ENCODE data around the gene HAT1. TPM values are rescaled to one million over a fixed set of nuclear protein-coding genes. Genes with fewer than 3 reads are reported as not detected.

HAT1 gene, protein sequence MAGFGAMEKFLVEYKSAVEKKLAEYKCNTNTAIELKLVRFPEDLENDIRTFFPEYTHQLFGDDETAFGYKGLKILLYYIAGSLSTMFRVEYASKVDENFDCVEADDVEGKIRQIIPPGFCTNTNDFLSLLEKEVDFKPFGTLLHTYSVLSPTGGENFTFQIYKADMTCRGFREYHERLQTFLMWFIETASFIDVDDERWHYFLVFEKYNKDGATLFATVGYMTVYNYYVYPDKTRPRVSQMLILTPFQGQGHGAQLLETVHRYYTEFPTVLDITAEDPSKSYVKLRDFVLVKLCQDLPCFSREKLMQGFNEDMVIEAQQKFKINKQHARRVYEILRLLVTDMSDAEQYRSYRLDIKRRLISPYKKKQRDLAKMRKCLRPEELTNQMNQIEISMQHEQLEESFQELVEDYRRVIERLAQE
- 25.8 and 30.0 TPM in 2 replicates for total RNA-seq

DNA sequence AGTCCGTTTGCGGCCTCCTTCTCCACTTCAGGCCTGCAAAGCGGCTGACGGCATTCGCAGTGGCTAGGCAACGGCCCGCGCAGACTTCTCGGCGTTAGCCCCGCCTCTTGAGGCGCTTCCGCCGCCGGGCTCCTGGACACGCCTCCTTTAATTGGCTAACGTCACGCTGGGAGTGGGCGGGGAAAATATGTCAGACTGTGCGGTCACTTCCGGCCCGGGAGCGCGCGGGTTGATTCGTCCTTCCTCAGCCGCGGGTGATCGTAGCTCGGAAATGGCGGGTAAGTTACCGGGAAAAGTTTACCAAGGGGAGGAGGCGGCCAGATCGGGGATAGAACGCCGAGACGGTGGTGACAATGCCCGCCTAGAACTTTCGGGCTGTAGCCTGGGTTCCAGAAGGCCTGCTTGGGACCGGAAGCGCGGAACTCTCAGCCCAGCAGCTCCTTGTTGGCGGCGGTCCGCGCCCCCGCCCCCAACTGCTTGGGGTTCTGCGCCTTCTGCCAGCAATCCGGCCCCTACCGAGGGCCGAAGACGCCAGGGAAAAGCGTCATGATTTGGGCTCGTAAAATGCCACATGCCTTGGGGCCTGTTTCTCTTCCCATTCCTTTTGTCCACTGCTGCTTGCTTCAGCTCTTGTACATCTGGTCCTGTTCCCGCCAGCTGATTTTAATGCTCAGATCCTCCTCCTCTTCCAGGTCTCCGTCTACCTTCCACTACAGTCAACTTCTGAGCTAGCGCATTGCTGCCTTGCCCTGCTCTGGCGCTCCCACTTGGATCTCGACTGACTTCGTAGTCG is at the start of gene HAT1:
Gene HAT1 (plus strand): TSS at position 232 of the 793 bp plus-strand sequence. CDS start 40 bp downstream, at position 272.
- Histone ChIP-seq H3K4me3 (ENCODE audit: low read depth, low read length) (peak within 1 kb of the TSS; percentile 72), H3K36me3 (ENCODE audit: control insufficient read depth, insufficient read depth, low read length) (peaks cover 3% of the 10 kb centered on the region), H3K27me3 (ENCODE audit: control insufficient read depth, insufficient read depth, low read length) (no peaks in the 10 kb centered on the region)
- FAIRE-seq (no peak), DNase-seq (ENCODE audit: low read depth) (peak; percentile 90)
- TF ChIP-seq, protein P1, sequence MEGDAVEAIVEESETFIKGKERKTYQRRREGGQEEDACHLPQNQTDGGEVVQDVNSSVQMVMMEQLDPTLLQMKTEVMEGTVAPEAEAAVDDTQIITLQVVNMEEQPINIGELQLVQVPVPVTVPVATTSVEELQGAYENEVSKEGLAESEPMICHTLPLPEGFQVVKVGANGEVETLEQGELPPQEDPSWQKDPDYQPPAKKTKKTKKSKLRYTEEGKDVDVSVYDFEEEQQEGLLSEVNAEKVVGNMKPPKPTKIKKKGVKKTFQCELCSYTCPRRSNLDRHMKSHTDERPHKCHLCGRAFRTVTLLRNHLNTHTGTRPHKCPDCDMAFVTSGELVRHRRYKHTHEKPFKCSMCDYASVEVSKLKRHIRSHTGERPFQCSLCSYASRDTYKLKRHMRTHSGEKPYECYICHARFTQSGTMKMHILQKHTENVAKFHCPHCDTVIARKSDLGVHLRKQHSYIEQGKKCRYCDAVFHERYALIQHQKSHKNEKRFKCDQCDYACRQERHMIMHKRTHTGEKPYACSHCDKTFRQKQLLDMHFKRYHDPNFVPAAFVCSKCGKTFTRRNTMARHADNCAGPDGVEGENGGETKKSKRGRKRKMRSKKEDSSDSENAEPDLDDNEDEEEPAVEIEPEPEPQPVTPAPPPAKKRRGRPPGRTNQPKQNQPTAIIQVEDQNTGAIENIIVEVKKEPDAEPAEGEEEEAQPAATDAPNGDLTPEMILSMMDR (IDR thresholded peaks at IDR 0.05; ENCODE audit: insufficient read depth, low read length, severe bottlenecking): no peak

DNA sequence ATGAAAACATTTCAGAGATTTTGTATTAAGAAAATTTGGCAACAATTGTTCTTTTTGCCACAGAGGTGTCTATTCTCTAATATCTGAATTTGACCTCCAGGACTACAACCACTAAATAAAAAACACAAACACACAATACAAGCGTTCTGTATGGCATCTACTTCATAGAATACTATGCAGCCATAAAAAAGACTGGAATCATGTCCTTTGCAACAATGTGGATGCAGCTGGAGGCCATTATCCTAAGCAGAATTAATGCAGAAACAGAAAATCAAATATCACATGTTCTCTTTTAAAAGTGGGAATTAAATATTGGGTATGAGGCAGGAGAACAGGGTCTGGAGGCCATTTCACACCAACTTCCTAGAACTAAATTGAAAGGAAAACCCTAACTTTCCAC is 47.7 kb upstream of the HAT1 start:
- TF ChIP-seq, protein P1 (IDR thresholded peaks at IDR 0.05; ENCODE audit: insufficient read depth, low read length, severe bottlenecking): no peak
- peaks cover 2% of the 10 kb centered on the region for H3K36me3 ChIP-seq (ENCODE audit: control insufficient read depth, insufficient read depth, low read length)

DNA sequence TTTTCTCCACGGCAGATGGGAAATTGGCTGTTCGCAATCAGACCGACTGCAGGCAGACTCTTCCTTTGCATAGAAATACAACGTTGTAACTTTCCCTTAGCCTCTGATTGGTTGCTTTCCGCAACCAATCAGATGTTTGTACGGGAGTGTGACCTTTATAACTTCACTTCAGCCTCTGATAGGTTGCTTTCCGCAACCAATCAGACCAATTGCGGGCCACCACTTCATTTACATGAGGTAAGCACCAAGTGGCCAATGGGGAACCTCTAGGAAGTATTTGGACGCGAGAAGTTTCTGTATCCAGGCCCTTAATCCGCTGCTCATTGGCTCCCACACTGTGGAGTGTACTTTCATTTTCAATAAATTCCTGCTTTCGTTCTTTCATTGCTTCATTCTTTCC is 47.3 kb upstream of the HAT1 start:
- TF ChIP-seq, protein P1 (IDR thresholded peaks at IDR 0.05; ENCODE audit: insufficient read depth, low read length, severe bottlenecking): no peak
- peak; percentile 58 for FAIRE-seq
- Histone ChIP-seq H3K4me3 (ENCODE audit: low read depth, low read length) (no peak overlapping the region), H3K36me3 (ENCODE audit: control insufficient read depth, insufficient read depth, low read length) (peaks cover 2% of the 10 kb centered on the region), H3K27me3 (ENCODE audit: control insufficient read depth, insufficient read depth, low read length) (no peaks in the 10 kb centered on the region)
- no peak for DNase-seq (ENCODE audit: low read depth)

More for the DNA sequence above, 47.7 kb upstream of the HAT1 start:
- Histone ChIP-seq H3K27me3 (ENCODE audit: control insufficient read depth, insufficient read depth, low read length) (no peaks in the 10 kb centered on the region), H3K4me3 (ENCODE audit: low read depth, low read length) (no peak overlapping the region)
- DNase-seq (ENCODE audit: low read depth) (no peak), FAIRE-seq (no peak)

DNA sequence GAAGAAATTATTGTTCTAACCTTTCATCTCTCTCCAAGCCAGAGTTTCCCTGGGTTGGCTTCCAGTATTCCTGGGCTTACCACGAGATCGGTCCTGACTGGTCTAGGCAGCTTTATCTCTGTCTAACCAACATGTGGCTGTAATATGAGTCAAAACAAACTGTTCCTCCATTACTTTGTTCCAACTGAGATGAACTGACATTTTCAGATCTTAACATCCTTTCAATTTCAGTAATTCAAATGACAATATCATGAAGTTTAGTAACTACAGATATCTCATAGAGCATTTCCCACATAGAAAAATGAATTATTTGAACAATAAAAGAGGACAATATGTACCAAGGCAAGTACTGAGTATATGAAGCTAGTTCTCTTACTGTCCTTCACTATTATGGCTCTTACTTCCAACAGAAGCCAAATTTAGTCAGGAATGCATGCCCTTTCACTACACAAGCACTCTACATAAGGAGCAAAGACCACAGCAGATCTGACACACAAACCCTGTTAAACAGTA is 43.7 kb upstream of the HAT1 start:
- Histone ChIP-seq H3K27me3 (ENCODE audit: control insufficient read depth, insufficient read depth, low read length) (no peaks in the 10 kb centered on the region), H3K36me3 (ENCODE audit: control insufficient read depth, insufficient read depth, low read length) (no peaks in the 10 kb centered on the region), H3K4me3 (ENCODE audit: low read depth, low read length) (no peak overlapping the region)
- no peak for FAIRE-seq
- peak; percentile 80 for DNase-seq (ENCODE audit: low read depth)
- TF ChIP-seq, protein P1 (IDR thresholded peaks at IDR 0.05; ENCODE audit: insufficient read depth, low read length, severe bottlenecking): no peak

DNA sequence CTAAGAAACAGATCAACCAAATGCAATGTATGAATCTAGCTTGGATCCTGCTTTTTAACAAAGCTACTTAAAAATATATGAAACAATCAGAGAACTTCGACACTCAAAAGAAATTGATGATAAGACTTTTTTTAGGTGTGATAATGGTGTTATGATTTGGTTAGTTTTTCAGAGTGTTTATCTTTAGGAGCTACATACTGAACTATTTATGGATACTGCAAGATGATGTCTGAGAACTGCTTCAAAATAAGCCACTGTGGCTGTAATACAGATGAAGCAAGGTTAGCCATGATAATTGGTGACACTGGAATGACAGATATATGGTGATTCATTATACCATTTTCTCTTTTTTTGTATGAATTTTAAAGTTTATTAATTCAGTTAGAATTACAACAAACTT is 42.4 kb upstream of the HAT1 start:
- Histone ChIP-seq H3K36me3 (ENCODE audit: control insufficient read depth, insufficient read depth, low read length) (no peaks in the 10 kb centered on the region), H3K4me3 (ENCODE audit: low read depth, low read length) (no peak overlapping the region), H3K27me3 (ENCODE audit: control insufficient read depth, insufficient read depth, low read length) (no peaks in the 10 kb centered on the region)
- TF ChIP-seq, protein P1 (IDR thresholded peaks at IDR 0.05; ENCODE audit: insufficient read depth, low read length, severe bottlenecking): no peak
- DNase-seq (ENCODE audit: low read depth) (no peak), FAIRE-seq (no peak)
